GM21390 (cell line): ENCODE results near the gene SP140L.
"Not testable (repeated sequence)": the region's sequence is repeated elsewhere in the genome, so short reads cannot be mapped to it uniquely, and the experiment has no call there.

Experiments
- ATAC-seq: cut with Tn5 transposase; IDR thresholded peaks from one replicate; pipeline ENCODE4 v1.9.1; 2021; ENCODE audit not compliant: unreplicated experiment

Gene SP140L

GRCh38 chr2:230417436-230417835 lies 90.4 kb downstream of the SP140L start:
- no peak for ATAC-seq

- ATAC-seq = no peak
Observed at GRCh38 chr2:230418341-230419016, 91.5 kb downstream of the SP140L start.

DNA sequence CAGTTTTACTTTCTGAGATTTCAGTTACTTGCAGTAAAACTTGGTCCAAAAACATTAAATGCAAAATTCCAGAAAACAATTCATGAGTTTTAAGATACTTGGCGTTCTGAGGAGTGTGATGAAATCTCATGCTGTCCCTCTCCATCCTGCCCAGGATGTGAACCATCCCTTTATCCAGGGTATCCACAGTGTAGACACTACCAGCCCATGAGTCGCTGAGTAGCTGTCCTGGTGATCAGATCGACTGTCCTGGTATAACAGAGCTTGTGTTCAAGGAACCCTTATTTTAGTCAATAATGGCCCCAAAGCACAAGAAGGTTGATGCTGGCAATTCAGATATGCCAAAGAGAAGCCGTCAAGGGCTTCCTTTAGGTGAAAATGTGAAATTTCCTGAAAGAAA lies 92.2 kb downstream of the SP140L start:
- ATAC-seq = no peak

GRCh38 chr2:230422149-230422548 lies 95.2 kb downstream of the SP140L start:
- ATAC-seq = no peak

GRCh38 chr2:230423851-230424458 lies 97.0 kb downstream of the SP140L start:
- no peak for ATAC-seq

- ATAC-seq = no peak
Observed at GRCh38 chr2:230425377-230425776, 98.4 kb downstream of the SP140L start.

GRCh38 chr2:230429513-230429912 lies 102.5 kb downstream of the SP140L start:
- no peak for ATAC-seq

- no peak for ATAC-seq
Observed at GRCh38 chr2:230430957-230431910, 104.2 kb downstream of the SP140L start.

GRCh38 chr2:230434677-230435324 lies 107.8 kb downstream of the SP140L start:
- ATAC-seq = no peak

GRCh38 chr2:230435431-230435830 lies 108.4 kb downstream of the SP140L start:
- no peak for ATAC-seq

- ATAC-seq = not testable (repeated sequence)
Observed at GRCh38 chr2:230439121-230439520, 112.1 kb downstream of the SP140L start.

DNA sequence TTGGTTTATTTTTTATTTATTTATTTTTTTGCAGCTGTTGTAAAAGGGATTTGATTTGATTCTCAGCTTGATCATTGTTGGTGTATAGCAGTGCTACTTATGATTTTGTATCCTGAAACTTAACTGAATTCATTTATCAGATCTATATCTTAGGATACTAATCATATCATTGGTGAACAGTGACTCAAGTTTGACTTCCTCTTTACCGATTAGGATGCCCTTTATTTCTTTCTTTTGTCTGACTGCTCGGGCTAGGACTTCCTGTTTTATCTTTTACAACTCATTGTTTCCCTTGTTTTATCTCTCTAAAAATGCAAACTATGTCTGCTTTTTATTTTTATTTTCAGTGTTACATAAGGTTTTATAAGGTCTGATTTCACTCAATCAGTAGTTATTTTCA lies 112.6 kb downstream of the SP140L start:
- no peak for ATAC-seq

DNA sequence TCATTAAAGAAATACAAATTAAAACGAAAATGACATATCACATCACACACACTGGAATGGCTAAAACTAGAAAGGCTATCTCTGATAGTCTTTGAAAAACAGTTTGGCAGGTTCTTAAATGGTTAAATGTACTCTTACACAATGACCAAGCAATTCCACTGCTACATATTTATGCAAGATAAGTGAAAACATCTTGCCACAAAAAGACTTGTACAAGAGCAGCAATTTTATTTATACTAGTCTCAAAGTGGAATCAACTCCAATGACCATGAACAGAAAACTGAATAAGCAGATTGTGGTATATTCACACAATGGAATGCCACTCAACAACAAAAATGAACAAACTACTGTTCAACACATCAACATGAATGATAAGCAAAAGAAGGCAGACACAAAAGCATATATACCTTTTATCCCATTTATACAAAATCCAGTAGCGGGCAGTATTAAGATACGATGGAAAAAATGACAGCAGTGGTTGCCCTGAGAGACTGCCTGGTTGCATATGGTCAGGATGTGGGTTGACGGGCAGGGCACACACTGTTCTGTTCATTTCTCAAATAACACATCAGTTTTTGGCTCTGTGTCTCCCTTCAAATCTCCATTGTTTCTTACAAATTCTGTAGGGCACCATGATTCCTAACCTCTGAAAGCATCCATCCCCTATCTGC lies 114.4 kb downstream of the SP140L start:
- ATAC-seq = peak; percentile 56

DNA sequence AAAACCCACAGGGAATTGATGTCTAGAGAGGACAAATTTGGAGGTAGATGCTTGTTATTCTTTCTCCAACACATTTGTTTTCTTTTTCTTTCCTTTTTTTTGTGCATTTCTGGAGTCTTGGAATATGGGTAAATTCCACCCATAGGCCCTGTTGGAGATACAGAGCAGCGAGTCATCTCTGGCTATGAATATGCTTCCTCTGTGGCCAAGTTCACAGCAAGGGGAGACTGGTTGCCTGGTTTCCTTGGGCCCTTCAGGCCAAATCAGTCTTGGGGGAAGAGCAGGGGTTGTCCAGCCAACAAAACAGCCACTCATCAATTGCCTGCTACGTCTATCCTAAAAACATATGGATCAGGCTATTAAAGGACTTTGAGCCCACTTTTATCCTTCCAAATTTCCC lies 116.5 kb downstream of the SP140L start:
- ATAC-seq = no peak

- no peak for ATAC-seq
Observed at GRCh38 chr2:230444832-230445231, 117.8 kb downstream of the SP140L start.

- ATAC-seq = no peak
Observed at GRCh38 chr2:230447036-230447435, 120.0 kb downstream of the SP140L start.

- ATAC-seq = peak; percentile 78
Observed at GRCh38 chr2:230447455-230448451, 120.8 kb downstream of the SP140L start.

DNA sequence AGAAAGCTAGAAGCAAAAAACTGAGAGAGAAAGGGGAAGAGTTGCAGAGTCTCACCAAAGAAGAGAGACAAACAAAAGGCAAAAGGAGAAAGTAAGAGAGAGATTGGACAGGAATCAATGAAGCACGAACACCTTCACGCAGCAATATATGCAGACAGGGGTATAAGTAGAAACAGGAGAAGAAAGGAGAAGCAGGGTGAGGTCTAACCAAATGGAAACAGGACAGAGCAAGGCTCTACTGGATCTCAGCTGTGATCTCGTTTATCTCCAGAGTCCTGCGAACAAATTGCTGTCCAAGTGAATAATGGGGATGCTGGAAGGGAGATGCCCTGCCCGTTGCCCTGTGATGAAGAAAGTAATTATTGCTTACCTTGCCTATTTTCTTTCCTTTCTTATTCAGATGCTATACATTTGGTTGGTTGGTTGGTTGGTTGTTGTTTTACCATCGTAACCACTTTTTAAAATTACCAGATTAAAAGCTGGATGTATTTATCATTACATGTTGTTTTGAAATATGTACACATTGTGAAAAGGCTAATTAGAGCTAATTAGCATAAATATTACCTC lies 123.0 kb downstream of the SP140L start:
- no peak for ATAC-seq

- ATAC-seq = no peak
Observed at GRCh38 chr2:230453006-230453405, 126.0 kb downstream of the SP140L start.
